GM12878 (cell line): ENCODE results near the gene DGKI. TPM values are rescaled to one million over a fixed set of nuclear protein-coding genes. Genes with fewer than 3 reads are reported as not detected.
A peak's percentile ranks its signal among the peaks of the same experiment; 100 is the strongest.

Experiments used
- ATAC-seq: fragments of 200-7000 bp; cut with Tn5 transposase; 3 replicates; pipeline ENCODE4 v1.9.1; 2020; ENCODE audit warnings: mild to moderate bottlenecking, moderate library complexity
- Bru-seq: library from RNA; stranded (reverse); fragments of 400-500 nt; gene quantifications from one replicate; lab custom pipeline; 2021; lab: Mats Ljungman, UMichigan
- BruChase-seq, 2 experiments: library from RNA; stranded (reverse); fragments of 400-500 nt; gene quantifications; one replicate each; lab custom pipeline; 2021; lab: Mats Ljungman, UMichigan
- BruUV-seq: library from RNA; stranded (reverse); fragments of 400-500 nt; replicated peaks from 2 replicates; lab custom pipeline; 2021; lab: Mats Ljungman, UMichigan
- CTCF ChIA-PET: fragments of 300-600 bp; sonication (Branson Sonifier 250); formaldehyde crosslinking; extraction: SDS; loops from one replicate; lab custom pipeline; 2021; ENCODE audit warnings: inconsistent platforms; lab: Yijun Ruan, JAX
- POLR2A ChIA-PET: fragments of 350-600 bp; formaldehyde crosslinking; extraction: SDS; loops from one replicate; lab custom pipeline; 2021; ENCODE audit warnings: inconsistent platforms; lab: Charles Lee
- RAD21 ChIA-PET: fragments of 300-600 bp; sonication (Branson Sonifier 250); formaldehyde crosslinking; loops from one replicate; lab custom pipeline; 2023; ENCODE audit warnings: antibody characterized with exemption; ENCODE audit not compliant: unreplicated experiment; lab: Charles Lee
- SMC1A ChIA-PET: fragments of 300-600 bp; sonication (Branson Sonifier 250); formaldehyde crosslinking; loops from one replicate; lab custom pipeline; 2023; ENCODE audit not compliant: unreplicated experiment, uncharacterized antibody; lab: Charles Lee
- DNase-seq: peaks from one replicate; pipeline ENCODE4 v3.0.0-alpha.2; 2011; ENCODE audit warnings: low read depth, low spot score
- FAIRE-seq: peaks from 3 replicates; lab custom pipeline; 2011; peaks lifted over from hg19 to GRCh38; lab: Jason Lieb, UNC
- H2AFZ ChIP-seq: 2 replicates; pipeline ENCODE4 v1.6.0; 2011; ENCODE audit warnings: low read depth, low read length, control low read depth; ENCODE audit not compliant: control insufficient read depth
- H3K27ac ChIP-seq: 2 replicates; pipeline ENCODE4 v1.5.1; 2011; ENCODE audit warnings: control low read depth; ENCODE audit not compliant: control insufficient read depth, insufficient read depth
- H3K27me3 ChIP-seq, 2 experiments: replicated peaks in 1 of 2; 2 replicates each; pipeline versions ENCODE4 v1.6.0 to v1.6.1; 2011; ENCODE audit warnings: low read length in 1 of 2; ENCODE audit not compliant: control insufficient read depth in 2 of 2, insufficient read depth in 2 of 2
- H3K36me3 ChIP-seq, 2 experiments: 2 replicates each; pipeline ENCODE4 v1.5.1; 2011; ENCODE audit warnings: low read length in 1 of 2; ENCODE audit not compliant: control insufficient read depth in 2 of 2, insufficient read depth in 2 of 2
- H3K4me1 ChIP-seq: 2 replicates; pipeline ENCODE4 v1.6.1; 2011; ENCODE audit warnings: mild to moderate bottlenecking, low read length, moderate library complexity, mixed read lengths; ENCODE audit not compliant: control insufficient read depth, insufficient read depth
- H3K4me2 ChIP-seq: 2 replicates; pipeline ENCODE4 v1.6.0; 2011; ENCODE audit warnings: control low read depth; ENCODE audit not compliant: control insufficient read depth, insufficient read depth
- H3K4me3 ChIP-seq: fragments of 200-600 bp; sonication (generic); 2 replicates; pipeline ENCODE4 v1.5.1; 2016
- H3K79me2 ChIP-seq: 2 replicates; pipeline ENCODE4 v1.6.0; 2011; ENCODE audit warnings: low read length; ENCODE audit not compliant: control insufficient read depth, insufficient read depth
- H3K9ac ChIP-seq: 2 replicates; pipeline ENCODE4 v1.8.0; 2011; ENCODE audit warnings: low read length, control low read depth, mixed read lengths; ENCODE audit not compliant: control insufficient read depth, insufficient read depth
- H3K9me3 ChIP-seq: replicated peaks from 3 replicates; pipeline ENCODE4 v1.5.1; 2011; ENCODE audit warnings: mild to moderate bottlenecking, low read length; ENCODE audit not compliant: control insufficient read depth, insufficient read depth
- H4K20me1 ChIP-seq: 2 replicates; pipeline ENCODE4 v1.6.0; 2011; ENCODE audit not compliant: control insufficient read depth, insufficient read depth
- CEBPB ChIP-seq, 2 experiments: fragments of 150-350 bp in 1 of 2; IDR thresholded peaks; 2 replicates each; pipeline ENCODE4 v1.6.1; 2012 to 2014; ENCODE audit warnings: low read depth in 2 of 2, low read length in 2 of 2, borderline replicate concordance in 1 of 2, inconsistent platforms in 1 of 2
- E4F1 ChIP-seq: fragments of 450-650 bp; IDR thresholded peaks from 2 replicates; pipeline ENCODE4 v1.6.1; 2018; ENCODE audit warnings: borderline replicate concordance, mild to moderate bottlenecking; ENCODE audit not compliant: partially characterized antibody
- EED ChIP-seq: sonication (generic); IDR thresholded peaks from 2 replicates; pipeline ENCODE4 v1.6.1; 2016; ENCODE audit warnings: antibody characterized with exemption, low read depth
- ETV6 ChIP-seq, 2 experiments: fragments of 450-650 bp in 1 of 2; IDR thresholded peaks in 1 of 2; conservative IDR thresholded peaks in 1 of 2; 2 replicates each; pipeline ENCODE4 v1.6.1; 2014; ENCODE audit warnings: antibody characterized with exemption in 1 of 2, borderline replicate concordance in 1 of 2, low read depth in 1 of 2, mild to moderate bottlenecking in 1 of 2, moderate library complexity in 1 of 2
- FOXK2 ChIP-seq: fragments of 450-650 bp; IDR thresholded peaks from 2 replicates; pipeline ENCODE4 v1.6.1; 2017; ENCODE audit warnings: mild to moderate bottlenecking, moderate library complexity
- GATAD2B ChIP-seq: fragments of 450-650 bp; conservative IDR thresholded peaks from 2 replicates; pipeline ENCODE4 v1.6.1; 2017; ENCODE audit warnings: low read depth, mild to moderate bottlenecking, moderate library complexity
- IKZF1 ChIP-seq: fragments of 450-650 bp; conservative IDR thresholded peaks from 2 replicates; pipeline ENCODE4 v1.6.1; 2017; ENCODE audit warnings: antibody characterized with exemption, mild to moderate bottlenecking
- IRF4 ChIP-seq: IDR thresholded peaks from 2 replicates; pipeline ENCODE4 v1.6.1; 2011; ENCODE audit warnings: low read depth, low read length
- NR2F1 ChIP-seq: fragments of 450-650 bp; conservative IDR thresholded peaks from 2 replicates; pipeline ENCODE4 v1.6.1; 2017; ENCODE audit warnings: mild to moderate bottlenecking
- PAX5 ChIP-seq: IDR thresholded peaks from 2 replicates; pipeline ENCODE4 v1.6.1; 2011; ENCODE audit warnings: low read depth, low read length, borderline replicate concordance
- RAD51 ChIP-seq: fragments of 450-650 bp; IDR thresholded peaks from 2 replicates; pipeline ENCODE4 v1.6.1; 2016; ENCODE audit warnings: moderate library complexity, mild to moderate bottlenecking, inconsistent platforms
- RCOR1 ChIP-seq: conservative IDR thresholded peaks from 2 replicates; pipeline ENCODE4 v1.6.1; 2012; ENCODE audit warnings: low read depth, low read length, improper control_type of control experiment
- ZNF217 ChIP-seq: fragments of 450-650 bp; IDR thresholded peaks from 2 replicates; pipeline ENCODE4 v1.6.1; 2017; ENCODE audit warnings: antibody characterized with exemption, mild to moderate bottlenecking
- ZNF274 ChIP-seq: IDR thresholded peaks from one replicate; pipeline ENCODE4 v1.8.0; 2011; ENCODE audit not compliant: insufficient read length, insufficient read depth
- WGBS: methylation state at CpG from one replicate; pipeline ENCODE4 v1.1.6; 2016; ENCODE audit warnings: low lambda C conversion rate; ENCODE audit not compliant: insufficient replicate concordance, insufficient coverage; ENCODE audit errors: missing lambda C conversion rate; 5-methylcytosine and 5-hydroxymethylcytosine counted together
- in situ Hi-C: fragments of 300-500 bp; cut with MboI; formaldehyde crosslinking; loops from 9 replicates; pipeline ENCODE4 v1.14.3; 2018; ENCODE audit warnings: mixed read lengths
- intact Hi-C: fragments of 100-400 bp; cut with micrococcal nuclease; formaldehyde crosslinking; loops from one replicate; pipeline ENCODE4 v1.14.2; 2022; ENCODE audit not compliant: unreplicated experiment
- long read RNA-seq, 2 experiments: library from polyadenylated mRNA; unstranded; transcript quantifications; one replicate each; pipeline ENCODE4 v2.0.0, GENCODE V29; 2019 to 2020
- polyA minus RNA-seq, 3 experiments: library from RNA; depleted of rRNA, polyadenylated mRNA; stranded (reverse); fragments of >200 nt; gene quantifications; 2 replicates each; pipeline ENCODE4 v1.2.3, GENCODE V29; 2011
- polyA plus RNA-seq, 11 experiments: library from polyadenylated mRNA; depleted of rRNA in 4 of 11; unstranded in 6 of 11; stranded (reverse) in 5 of 11; fragments of >200 nt; fragmentation: Nextera tagmentation in 4 of 11; fragmentation: Illumina TruSeq in 1 of 11; extraction: Ambion mirVana in 4 of 11; extraction: Trizol in 1 of 11; gene quantifications; 1 replicate in 1 of 11; 2 replicates in 10 of 11; pipeline versions ENCODE4 v1.2.1 to v1.2.3, GENCODE V29; 2011 to 2016; ENCODE audit warnings: inconsistent platforms in 2 of 11, missing spikeins in 2 of 11, low read depth in 1 of 11
- total RNA-seq, 4 experiments: library from RNA; depleted of rRNA in 3 of 4; stranded (reverse); fragments of >200 nt in 3 of 4; fragmentation: Illumina TruSeq in 1 of 4; extraction: Trizol in 1 of 4; gene quantifications; 2 replicates each; pipeline versions ENCODE4 v1.2.1 to v1.2.3, GENCODE V29; 2013 to 2021

The DGKI gene
- 101 and 104 TPM in 2 replicates for total RNA-seq (2013; cell fraction: nucleolus; rRNA removed)
- total RNA-seq (2014; rRNA removed) = 23.3 and 29.9 TPM in 2 replicates
- total RNA-seq (2014; rRNA removed; fragmentation: Illumina TruSeq; extraction: Trizol) = 26.8 and 29.9 TPM in 2 replicates
- 15.9 and 17.7 TPM in 2 replicates for total RNA-seq (2021)
- polyA plus RNA-seq (2011; ENCODE audit: low read depth) = 0.38 TPM
- 33.0 and 39.3 TPM in 2 replicates for polyA plus RNA-seq (2011; rRNA removed)
- 10.4 and 13.1 TPM in 2 replicates for polyA plus RNA-seq (2011; cell fraction: cytosol; rRNA removed)
- polyA plus RNA-seq (2011; cell fraction: nucleus; rRNA removed) = 30.1 and 37.0 TPM in 2 replicates
- 1.1 and 2.5 TPM in 2 replicates for polyA plus RNA-seq (2012)
- 20.9 and 25.8 TPM in 2 replicates for polyA plus RNA-seq (2014; fragmentation: Illumina TruSeq; extraction: Trizol)
- polyA plus RNA-seq (2014; fragmentation: Nextera tagmentation; extraction: Ambion mirVana) = 10 to 100 TPM; 28.3 to 37.1 TPM
- polyA plus RNA-seq (2014; rRNA removed) = 19.8 and 20.4 TPM in 2 replicates
- 10 to 100 TPM; 10.4 TPM for polyA plus RNA-seq (2016; fragmentation: Nextera tagmentation; extraction: Ambion mirVana)
- 50.7 and 57.1 TPM in 2 replicates for polyA minus RNA-seq (2011; rRNA and poly(A)+ RNA removed)
- polyA minus RNA-seq (2011; cell fraction: cytosol; rRNA and poly(A)+ RNA removed) = 9.2 and 11.4 TPM in 2 replicates
- 76.5 and 96.6 TPM in 2 replicates for polyA minus RNA-seq (2011; cell fraction: nucleus; rRNA and poly(A)+ RNA removed)
- Bru-seq, nascent RNA = percentile 58 among the genes with signal in this experiment
- percentile 62 among the genes with signal in this experiment for BruChase-seq, experiment 1, labeled RNA remaining after a 6-hour chase
- percentile 62 among the genes with signal in this experiment for BruChase-seq, experiment 2, labeled RNA remaining after a 2-hour chase
- long read RNA-seq, experiment 1, partial matches to known transcripts = 0 of 4 reads
- long read RNA-seq, experiment 1, other reads (novel, unspliced or antisense) = 1 of 4 reads
- long read RNA-seq, experiment 2, transcript DGKI-207 (2 exons, 650 nt) = major isoform, 20 of 49 reads
- long read RNA-seq, experiment 2, partial matches to known transcripts = 3 of 49 reads
- long read RNA-seq, experiment 2, other reads (novel, unspliced or antisense) = 26 of 49 reads

GRCh38 chr7:137846827-137847567, at the start of gene DGKI:
TSS of gene DGKI (minus strand) at chr7:137846974.
- Histone ChIP-seq H3K27me3 (peaks cover 1 to 14% of the 10 kb centered on the region in 2 experiments; a peak in 2 of 4 replicates), H3K4me3 (peak within 1 kb of the TSS; percentile 17; the same call in 1 of the 2 replicates), H3K4me2 (peak within 1 kb of the TSS; percentile 66), H4K20me1 (no peaks in the 10 kb centered on the region), H2AFZ (no peak within 1 kb of the TSS; the same call in 1 of the 2 replicates), H3K9me3 (no peaks in the 10 kb centered on the region; the same call in 2 of the 3 replicates), H3K79me2 (no peaks in the 10 kb centered on the region), H3K36me3 (no peaks in the 10 kb centered on the region), H3K9ac (no peak within 1 kb of the TSS), H3K4me1 (no peaks in the 10 kb centered on the region), H3K27ac (no peak within 1 kb of the TSS)
- DNase-seq = no peak
- 43% methylated on average over 46 of the region's 66 CpGs for WGBS
- BruUV-seq = no TSS peak
- peak; percentile 67 for ATAC-seq
- intact Hi-C loops = loop anchor here (1.0 to 2.0 kb wide), 2 partner anchors 48 kb away; no protein-coding TSS in a partner anchor
- ChIA-PET CTCF (interaction anchor here (0.9 to 2.2 kb wide), 5 partner anchors 10 to 190 kb away, joined by 3 to 6 read pairs (median 3); no protein-coding TSS in a partner anchor), SMC1A (interaction anchor here (0.6 to 1.3 kb wide), 4 partner anchors 36 to 179 kb away, joined by 3 to 4 read pairs (median 3); no protein-coding TSS in a partner anchor), RAD21 (interaction anchor here (0.7 to 1.3 kb wide), 5 partner anchors 26 to 92 kb away, joined by 3 to 5 read pairs (median 4); no protein-coding TSS in a partner anchor), POLR2A (interaction anchor here (0.6 to 1.5 kb wide), 4 partner anchors 10 to 191 kb away, joined by 3 to 5 read pairs (median 4); no protein-coding TSS in a partner anchor)
- in situ Hi-C loops = no loop called here
- FAIRE-seq = no peak
- TF ChIP-seq FOXK2 (no peak), ZNF217 (no peak), EED (0 out of 2 replicates have a peak, but pooled peaks have one; percentile 7), IKZF1 (0 out of 2 replicates have a peak, but pooled peaks have one; percentile 13), E4F1 (no peak), CEBPB (IDR thresholded peaks at IDR 0.05; ENCODE audit: borderline replicate concordance in 1 of 2, low read depth in 2 of 2, low read length in 2 of 2) (no peak), PAX5 (no peak), RAD51 (no peak), NR2F1 (no peak), ETV6 (conservative IDR thresholded peaks at IDR 0.05 in 1 of 2, IDR thresholded peaks at IDR 0.05 in 1 of 2; ENCODE audit: borderline replicate concordance in 1 of 2, low read depth in 1 of 2) (no peak), IRF4 (no peak), RCOR1 (0 out of 2 replicates have a peak, but pooled peaks have one; percentile 59), GATAD2B (peak; percentile 40; the same call in 1 of the 2 replicates), ZNF274 (no peak)
